IMR-90 (cell line): ENCODE measurements around the gene TBC1D1. TPM values are rescaled to one million over a fixed set of nuclear protein-coding genes. Genes with fewer than 3 reads are reported as not detected.

Experiments
- ATAC-seq: fragments of 200-7000 bp; cut with Tn5 transposase; 2 replicates; pipeline ENCODE4 v1.9.1; 2020; ENCODE audit warnings: low read depth, mild to moderate bottlenecking, moderate library complexity
- BruUV-seq: library from RNA; stranded (reverse); fragments of 400-500 nt; replicated peaks from 2 replicates; lab custom pipeline; 2021; lab: Mats Ljungman, UMichigan
- CTCF ChIA-PET: fragments of 300-600 bp; formaldehyde crosslinking; extraction: SDS; loops from one replicate; lab custom pipeline; 2021; ENCODE audit warnings: antibody characterized with exemption; lab: Yijun Ruan, JAX
- POLR2A ChIA-PET: fragments of 300-600 bp; sonication (Branson Sonifier 250); formaldehyde crosslinking; loops from one replicate; lab custom pipeline; 2022; ENCODE audit warnings: antibody characterized with exemption; ENCODE audit not compliant: unreplicated experiment; lab: Charles Lee
- DNase-seq: peaks from one replicate; pipeline ENCODE4 v3.0.0; 2013
- H2AFZ ChIP-seq: replicated peaks from 2 replicates; pipeline ENCODE3; 2013; ENCODE audit warnings: low read length, mild to moderate bottlenecking; ENCODE audit not compliant: poor library complexity
- H2AK5ac ChIP-seq: 2 replicates; pipeline ENCODE4 v1.6.1; 2013; ENCODE audit warnings: low read depth, low read length, inconsistent platforms
- H2AK9ac ChIP-seq: replicated peaks from 2 replicates; pipeline ENCODE3; 2013; ENCODE audit warnings: mild to moderate bottlenecking, low read depth, low read length, moderate library complexity; ENCODE audit not compliant: poor library complexity
- H2BK120ac ChIP-seq: 2 replicates; pipeline ENCODE4 v1.6.1; 2013; ENCODE audit warnings: low read depth, low read length, inconsistent platforms
- H2BK15ac ChIP-seq: 3 replicates; pipeline ENCODE4 v1.6.1; 2013; ENCODE audit warnings: low read depth, low read length, inconsistent platforms
- H2BK20ac ChIP-seq: 2 replicates; pipeline ENCODE4 v1.6.1; 2013; ENCODE audit warnings: low read depth, mild to moderate bottlenecking, inconsistent platforms, low read length, moderate library complexity
- H2BK5ac ChIP-seq: 2 replicates; pipeline ENCODE4 v1.6.1; 2013; ENCODE audit warnings: mild to moderate bottlenecking, low read depth, low read length, inconsistent platforms; ENCODE audit not compliant: poor library complexity, severe bottlenecking
- H3K14ac ChIP-seq: replicated peaks from 2 replicates; pipeline ENCODE4 v1.6.1; 2013; ENCODE audit warnings: low read depth, low read length, inconsistent platforms
- H3K18ac ChIP-seq: 2 replicates; pipeline ENCODE4 v1.6.1; 2013; ENCODE audit warnings: low read depth, low read length, control low read depth
- H3K23ac ChIP-seq: 2 replicates; pipeline ENCODE4 v1.6.1; 2013; ENCODE audit warnings: low read depth, low read length, inconsistent platforms
- H3K27ac ChIP-seq: 2 replicates; pipeline ENCODE4 v1.5.1; 2013; ENCODE audit warnings: mild to moderate bottlenecking, control low read depth, low read length; ENCODE audit not compliant: insufficient read depth
- H3K27me3 ChIP-seq: 2 replicates; pipeline ENCODE4 v1.6.1; 2013; ENCODE audit warnings: low read length; ENCODE audit not compliant: control insufficient read depth, insufficient read depth
- H3K36me3 ChIP-seq: 2 replicates; pipeline ENCODE4 v1.6.1; 2013; ENCODE audit warnings: low read length, mixed read lengths; ENCODE audit not compliant: control insufficient read depth, insufficient read depth
- H3K4ac ChIP-seq: 2 replicates; pipeline ENCODE4 v1.6.1; 2013; ENCODE audit warnings: low read depth, low read length, inconsistent platforms
- H3K4me1 ChIP-seq: 2 replicates; pipeline ENCODE4 v1.6.1; 2013; ENCODE audit warnings: low read length, mixed read lengths; ENCODE audit not compliant: control insufficient read depth, insufficient read depth
- H3K4me2 ChIP-seq: 2 replicates; pipeline ENCODE4 v1.6.1; 2013; ENCODE audit warnings: low read depth, mild to moderate bottlenecking, control low read depth, low read length, moderate library complexity
- H3K4me3 ChIP-seq: 2 replicates; pipeline ENCODE4 v1.5.1; 2013; ENCODE audit warnings: low read depth, mild to moderate bottlenecking, control low read depth, low read length, moderate library complexity; ENCODE audit not compliant: insufficient read depth
- H3K56ac ChIP-seq: 2 replicates; pipeline ENCODE4 v1.6.1; 2013; ENCODE audit warnings: low read length, inconsistent platforms; ENCODE audit not compliant: insufficient read depth; ENCODE audit errors: extremely low read depth
- H3K79me1 ChIP-seq, 2 experiments: 2 replicates each; pipeline ENCODE4 v1.6.1; 2013; ENCODE audit warnings: low read length in 2 of 2, inconsistent platforms in 1 of 2, low read depth in 1 of 2
- H3K9ac ChIP-seq: 2 replicates; pipeline ENCODE4 v1.6.1; 2013; ENCODE audit warnings: low read depth, low read length, control low read depth
- H3K9me1 ChIP-seq: 2 replicates; pipeline ENCODE4 v1.6.1; 2013; ENCODE audit warnings: low read length, inconsistent platforms; ENCODE audit not compliant: insufficient read depth
- H3K9me3 ChIP-seq: 2 replicates; pipeline ENCODE4 v1.6.1; 2013; ENCODE audit warnings: low read length; ENCODE audit not compliant: control insufficient read depth, insufficient read depth
- H4K20me1 ChIP-seq: 2 replicates; pipeline ENCODE4 v1.6.1; 2013; ENCODE audit warnings: low read length, inconsistent platforms; ENCODE audit not compliant: insufficient read depth
- H4K5ac ChIP-seq: 2 replicates; pipeline ENCODE4 v1.6.1; 2013; ENCODE audit warnings: mild to moderate bottlenecking, low read depth, low read length, control low read depth
- H4K8ac ChIP-seq, 2 experiments: 2 replicates each; pipeline ENCODE4 v1.6.1; 2013; ENCODE audit warnings: low read depth in 2 of 2, low read length in 2 of 2, control low read depth in 1 of 2, inconsistent platforms in 1 of 2
- H4K91ac ChIP-seq: 2 replicates; pipeline ENCODE4 v1.6.1; 2013; ENCODE audit warnings: low read depth, low read length, inconsistent platforms; ENCODE audit not compliant: insufficient read depth
- BHLHE40 ChIP-seq: fragments of 150-350 bp; IDR thresholded peaks from 2 replicates; pipeline ENCODE4 v1.6.1; 2016; ENCODE audit warnings: mild to moderate bottlenecking, low read depth, low read length
- CEBPB ChIP-seq: IDR thresholded peaks from 2 replicates; pipeline ENCODE4 v1.6.1; 2012; ENCODE audit warnings: low read depth, low read length, improper control_type of control experiment
- CHD1 ChIP-seq: IDR thresholded peaks from 2 replicates; pipeline ENCODE4 v1.6.1; 2012; ENCODE audit warnings: low read depth, low read length, improper control_type of control experiment
- CTCF ChIP-seq: conservative IDR thresholded peaks from 2 replicates; pipeline ENCODE4 v1.5.1; 2012; ENCODE audit warnings: mild to moderate bottlenecking, low read depth, low read length, improper control_type of control experiment
- ELK1 ChIP-seq: fragments of 150-350 bp; IDR thresholded peaks from 2 replicates; pipeline ENCODE4 v1.6.1; 2016; ENCODE audit warnings: low read depth, mild to moderate bottlenecking, low read length, moderate library complexity, borderline replicate concordance
- FOS ChIP-seq: fragments of 150-350 bp; IDR thresholded peaks from 2 replicates; pipeline ENCODE4 v1.6.1; 2016; ENCODE audit warnings: low read depth, low read length
- MAFK ChIP-seq: IDR thresholded peaks from 2 replicates; pipeline ENCODE4 v1.6.1; 2012; ENCODE audit warnings: low read depth, low read length, improper control_type of control experiment
- MAZ ChIP-seq: IDR thresholded peaks from 2 replicates; pipeline ENCODE4 v1.6.1; 2012; ENCODE audit warnings: low read depth, mild to moderate bottlenecking, low read length, improper control_type of control experiment, moderate library complexity, borderline replicate concordance
- MXI1 ChIP-seq: IDR thresholded peaks from 2 replicates; pipeline ENCODE4 v1.6.1; 2012; ENCODE audit warnings: low read depth, mild to moderate bottlenecking, low read length, moderate library complexity, borderline replicate concordance
- NFE2L2 ChIP-seq: fragments of 150-350 bp; IDR thresholded peaks from 2 replicates; pipeline ENCODE4 v1.6.1; 2016; ENCODE audit warnings: low read depth, mild to moderate bottlenecking, low read length
- POLR2A ChIP-seq: IDR thresholded peaks from 2 replicates; pipeline ENCODE4 v1.6.1; 2012; ENCODE audit warnings: mild to moderate bottlenecking, low read depth, low read length
- RAD21 ChIP-seq: IDR thresholded peaks from 2 replicates; pipeline ENCODE4 v1.6.1; 2012; ENCODE audit warnings: low read length, improper control_type of control experiment
- RCOR1 ChIP-seq: IDR thresholded peaks from 2 replicates; pipeline ENCODE4 v1.6.1; 2012; ENCODE audit warnings: mild to moderate bottlenecking, low read length, improper control_type of control experiment; ENCODE audit not compliant: insufficient replicate concordance
- RFX5 ChIP-seq: IDR thresholded peaks from 2 replicates; pipeline ENCODE4 v1.8.0; 2012; ENCODE audit warnings: low read depth, mild to moderate bottlenecking, low read length, moderate library complexity
- SMC3 ChIP-seq: fragments of 150-350 bp; IDR thresholded peaks from 2 replicates; pipeline ENCODE4 v1.6.1; 2016; ENCODE audit warnings: low read depth, mild to moderate bottlenecking, antibody characterized with exemption, low read length, moderate library complexity
- USF2 ChIP-seq: fragments of 150-350 bp; IDR thresholded peaks from 2 replicates; pipeline ENCODE4 v1.6.1; 2017; ENCODE audit warnings: mild to moderate bottlenecking, antibody characterized with exemption, low read length, low read depth
- WGBS, 2 experiments: methylation state at CpG; one replicate each; pipeline versions ENCODE4 v1.1.5 to v1.1.7; 2013; ENCODE audit warnings: missing lambda C conversion rate in 2 of 2; ENCODE audit not compliant: insufficient read length in 1 of 2; ENCODE audit errors: extremely low coverage in 2 of 2; 5-methylcytosine and 5-hydroxymethylcytosine counted together
- dilution Hi-C: fragments of 300-500 bp; cut with HindIII; formaldehyde crosslinking; loops from one replicate; pipeline ENCODE4 v1.14.3; 2018; ENCODE audit warnings: low sequenced_read_pairs; ENCODE audit not compliant: unreplicated experiment
- in situ Hi-C: fragments of 300-500 bp; cut with MboI; formaldehyde crosslinking; loops from 3 replicates; pipeline ENCODE4 v1.14.3; 2019; ENCODE audit warnings: low sequenced_read_pairs, inconsistent platforms, mixed read lengths
- intact Hi-C: fragments of 100-400 bp; cut with micrococcal nuclease; formaldehyde crosslinking; loops from 2 replicates; pipeline ENCODE4 v1.10.0; 2022
- polyA plus RNA-seq, 3 experiments: library from polyadenylated mRNA; depleted of rRNA; stranded (reverse); fragments of >200 nt; gene quantifications; 2 replicates each; pipeline ENCODE4 v1.2.3, GENCODE V29; 2012; ENCODE audit warnings: low replicate concordance in 1 of 3
- total RNA-seq: library from RNA; depleted of rRNA; stranded (reverse); fragments of >200 nt; gene quantifications from 2 replicates; pipeline ENCODE4 v1.2.3, GENCODE V29; 2012

Gene TBC1D1
- total and polyA plus RNA-seq, 2 of the 4 experiments (the other 2 are of a cell fraction): 42.4 to 104 TPM

- Histone ChIP-seq H3K18ac (no peak overlapping the region), H3K56ac (no peak overlapping the region), H4K91ac (no peak overlapping the region), H3K27ac (no peak overlapping the region), H4K8ac (no peak overlapping the region), H3K4me1 (peaks cover 2% of the 10 kb centered on the region; the same call in 1 of the 2 replicates), H2BK120ac (no peak overlapping the region), H3K4me2 (no peak overlapping the region), H2BK15ac (no peak overlapping the region), H2AK5ac (no peak overlapping the region), H2BK20ac (no peak overlapping the region), H3K23ac (no peak overlapping the region), H2AFZ (no peak overlapping the region), H3K4ac (no peak overlapping the region), H3K4me3 (no peak overlapping the region), H3K36me3 (peaks cover 11% of the 10 kb centered on the region), H3K79me1 (0 out of 4 replicates have a peak, but pooled peaks cover 0 to 3% of the 10 kb centered on the region in 2 experiments), H4K5ac (no peak overlapping the region), H2AK9ac (no peak overlapping the region), H3K9me3 (no peaks in the 10 kb centered on the region), H3K9ac (no peak overlapping the region), H3K14ac (no peak overlapping the region), H3K27me3 (no peaks in the 10 kb centered on the region), H3K9me1 (peaks cover 5% of the 10 kb centered on the region; the same call in 1 of the 2 replicates), H4K20me1 (no peaks in the 10 kb centered on the region), H2BK5ac (no peak overlapping the region)
- ChIA-PET POLR2A (no interaction called here), CTCF (no interaction called here)
- 91% methylated on average over 5 of the region's 10 CpGs; no CpG with 5 or more reads in 1 of the 2 experiments for WGBS, 2 experiments
- in situ Hi-C loops (no loop called here), dilution Hi-C loops (no loop called here), intact Hi-C loops (no loop called here)
- DNase-seq: no peak
- no peak for ATAC-seq
- no TSS peak for BruUV-seq
- TF ChIP-seq NFE2L2 (no peak), CEBPB (no peak), FOS (no peak), MAFK (no peak), RCOR1 (no peak), BHLHE40 (no peak), CTCF (no peak), RAD21 (no peak), ELK1 (no peak), MAZ (no peak), RFX5 (no peak), SMC3 (no peak), USF2 (no peak), CHD1 (no peak), POLR2A (no peak), MXI1 (no peak)
Measured at GRCh38 chr4:38056011-38056685, 165.3 kb downstream of the TBC1D1 start.
